ENCODE measurements around the gene UGDH. TPM values are rescaled to one million over a fixed set of nuclear protein-coding genes. Genes with fewer than 3 reads are reported as not detected.

UGDH gene
- polyA plus RNA-seq: 4.0 and 8.9 TPM in 2 replicates

GRCh38 chr4:39527296-39528060 is at the start of gene UGDH:
Gene UGDH, minus strand, starts transcription at chr4:39527439. Its CDS starts 5,927 bp downstream, at chr4:39521512.

GRCh38 chr4:39458505-39459300 is 68.5 kb downstream of the UGDH start, which contains the start of the genes LIAS and RPL9:
Gene LIAS, plus strand, starts transcription at chr4:39459056. Its CDS starts 62 bp downstream, at chr4:39459118.
Gene RPL9, minus strand, starts transcription at chr4:39458922. Its CDS starts 483 bp downstream, at chr4:39458439.

Other genes with a start within 250 kb of the UGDH start
- gene RFC1, start 161.1 kb downstream of the UGDH start, polyA plus RNA-seq: 44.0 and 62.8 TPM in 2 replicates
- 0.85 TPM in 1 of 2 replicates, not detected in the other for gene KLB, start 120.5 kb downstream of the UGDH start, polyA plus RNA-seq
- 280 and 307 TPM in 2 replicates for gene RPL9, start 68.5 kb downstream of the UGDH start, polyA plus RNA-seq
- 34.4 and 59.0 TPM in 2 replicates for gene LIAS, start 68.4 kb downstream of the UGDH start, polyA plus RNA-seq
- gene SMIM14, start 111.4 kb upstream of the UGDH start, polyA plus RNA-seq: 39.9 and 106 TPM in 2 replicates
- gene UBE2K, start 170.7 kb upstream of the UGDH start, polyA plus RNA-seq: 93.3 and 109 TPM in 2 replicates

All from Purkinje cell (primary cell).